ENCODE results near the gene GABRA4.

DNA sequence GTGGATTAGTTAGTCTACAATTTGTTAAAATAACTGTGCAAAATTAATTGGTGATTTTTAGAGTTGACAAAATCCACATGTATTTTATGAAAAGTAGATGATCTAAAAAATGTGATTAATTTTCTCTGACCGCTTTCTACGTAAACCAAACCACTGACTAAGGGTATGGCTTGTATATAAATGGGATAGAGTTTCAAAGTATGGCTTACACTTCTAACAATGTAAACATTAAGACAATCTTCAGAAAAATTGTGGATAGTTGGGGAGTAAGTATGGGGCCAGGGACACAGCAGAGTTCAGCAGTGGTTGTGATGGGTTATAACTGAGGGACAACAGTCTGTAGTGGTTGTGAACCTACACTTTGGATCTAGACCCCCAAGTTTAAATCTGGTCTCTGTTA is 39.8 kb downstream of the GABRA4 start:
- no peak for TF ChIP-seq POLR2A (IDR thresholded peaks at IDR 0.05)
- TF ChIP-seq CTCF (IDR thresholded peaks at IDR 0.05): no peak
- no peak for TF ChIP-seq POLR2AphosphoS5 (IDR thresholded peaks at IDR 0.05)
